Panc1 (cell line): ENCODE measurements around the gene GAPT.

Experiments used
- POLR2AphosphoS5 ChIP-seq: IDR thresholded peaks from 2 replicates; pipeline ENCODE4 v1.6.1; 2012; ENCODE audit warnings: mild to moderate bottlenecking, low read depth, low read length, moderate library complexity
- SIN3A ChIP-seq: IDR thresholded peaks from 2 replicates; pipeline ENCODE4 v1.6.1; 2012; ENCODE audit warnings: low read depth, mild to moderate bottlenecking, low read length, moderate library complexity, borderline replicate concordance; ENCODE audit not compliant: insufficient read depth
- TF ChIP-seq, protein P1 (sequence below): fragments of 450-650 bp; IDR thresholded peaks from 2 replicates; pipeline ENCODE4 v1.5.1; 2017; ENCODE audit warnings: mild to moderate bottlenecking
- TF ChIP-seq, protein P2 (sequence below), 2 experiments: IDR thresholded peaks; 2 replicates each; pipeline ENCODE4 v1.6.1; 2011 to 2012; ENCODE audit warnings: low read depth in 2 of 2, control low read depth in 1 of 2, low read length in 1 of 2, mild to moderate bottlenecking in 1 of 2, moderate library complexity in 1 of 2; ENCODE audit not compliant: insufficient read depth in 1 of 2

DNA sequence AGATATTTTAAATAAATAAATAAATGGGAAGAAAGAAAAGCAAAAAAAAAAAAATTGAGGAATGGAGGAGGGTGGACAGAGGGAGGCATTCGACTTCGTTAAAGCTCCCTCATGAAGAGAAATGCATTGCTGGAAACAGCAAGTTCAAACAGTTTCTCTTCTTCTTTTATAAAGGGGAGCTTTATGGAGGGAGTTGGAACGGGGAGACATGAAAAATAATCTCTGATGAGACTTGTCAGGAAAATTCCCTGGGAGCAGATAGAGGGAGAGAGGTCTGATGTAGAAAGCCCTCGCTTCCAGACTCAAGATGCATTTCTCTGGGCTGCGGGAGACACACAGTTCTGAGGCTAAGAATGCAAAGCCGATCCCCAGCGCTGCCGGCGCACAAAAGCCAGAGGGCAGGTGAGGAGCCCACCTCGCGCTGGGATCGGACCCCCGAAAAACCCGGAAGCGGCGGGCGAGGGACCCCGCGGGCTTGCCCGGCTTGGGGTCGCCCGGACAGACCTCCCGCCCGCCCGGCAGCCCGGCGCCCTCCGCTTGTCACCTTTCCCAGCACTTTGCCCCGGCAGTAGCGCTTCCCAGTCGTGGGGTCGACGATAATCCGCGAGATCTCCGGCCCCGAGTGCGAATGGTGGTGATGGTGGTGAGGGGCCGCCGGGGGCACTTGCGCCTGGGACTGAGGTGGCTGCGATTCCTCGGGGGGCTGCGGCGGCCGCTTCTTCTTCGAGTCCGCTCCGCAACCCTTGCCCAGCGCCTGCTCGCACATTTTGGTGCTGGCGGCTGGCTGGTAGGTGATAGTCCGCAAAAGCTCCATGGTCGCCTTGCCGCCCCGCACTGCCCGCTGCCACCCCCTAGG, 31.9 kb upstream of the GAPT start:
- TF ChIP-seq, protein P1, sequence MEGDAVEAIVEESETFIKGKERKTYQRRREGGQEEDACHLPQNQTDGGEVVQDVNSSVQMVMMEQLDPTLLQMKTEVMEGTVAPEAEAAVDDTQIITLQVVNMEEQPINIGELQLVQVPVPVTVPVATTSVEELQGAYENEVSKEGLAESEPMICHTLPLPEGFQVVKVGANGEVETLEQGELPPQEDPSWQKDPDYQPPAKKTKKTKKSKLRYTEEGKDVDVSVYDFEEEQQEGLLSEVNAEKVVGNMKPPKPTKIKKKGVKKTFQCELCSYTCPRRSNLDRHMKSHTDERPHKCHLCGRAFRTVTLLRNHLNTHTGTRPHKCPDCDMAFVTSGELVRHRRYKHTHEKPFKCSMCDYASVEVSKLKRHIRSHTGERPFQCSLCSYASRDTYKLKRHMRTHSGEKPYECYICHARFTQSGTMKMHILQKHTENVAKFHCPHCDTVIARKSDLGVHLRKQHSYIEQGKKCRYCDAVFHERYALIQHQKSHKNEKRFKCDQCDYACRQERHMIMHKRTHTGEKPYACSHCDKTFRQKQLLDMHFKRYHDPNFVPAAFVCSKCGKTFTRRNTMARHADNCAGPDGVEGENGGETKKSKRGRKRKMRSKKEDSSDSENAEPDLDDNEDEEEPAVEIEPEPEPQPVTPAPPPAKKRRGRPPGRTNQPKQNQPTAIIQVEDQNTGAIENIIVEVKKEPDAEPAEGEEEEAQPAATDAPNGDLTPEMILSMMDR: no peak
- TF ChIP-seq SIN3A: no peak
- peak; percentile 18; the same call in 1 of the 2 replicates for TF ChIP-seq POLR2AphosphoS5
- TF ChIP-seq, protein P2, sequence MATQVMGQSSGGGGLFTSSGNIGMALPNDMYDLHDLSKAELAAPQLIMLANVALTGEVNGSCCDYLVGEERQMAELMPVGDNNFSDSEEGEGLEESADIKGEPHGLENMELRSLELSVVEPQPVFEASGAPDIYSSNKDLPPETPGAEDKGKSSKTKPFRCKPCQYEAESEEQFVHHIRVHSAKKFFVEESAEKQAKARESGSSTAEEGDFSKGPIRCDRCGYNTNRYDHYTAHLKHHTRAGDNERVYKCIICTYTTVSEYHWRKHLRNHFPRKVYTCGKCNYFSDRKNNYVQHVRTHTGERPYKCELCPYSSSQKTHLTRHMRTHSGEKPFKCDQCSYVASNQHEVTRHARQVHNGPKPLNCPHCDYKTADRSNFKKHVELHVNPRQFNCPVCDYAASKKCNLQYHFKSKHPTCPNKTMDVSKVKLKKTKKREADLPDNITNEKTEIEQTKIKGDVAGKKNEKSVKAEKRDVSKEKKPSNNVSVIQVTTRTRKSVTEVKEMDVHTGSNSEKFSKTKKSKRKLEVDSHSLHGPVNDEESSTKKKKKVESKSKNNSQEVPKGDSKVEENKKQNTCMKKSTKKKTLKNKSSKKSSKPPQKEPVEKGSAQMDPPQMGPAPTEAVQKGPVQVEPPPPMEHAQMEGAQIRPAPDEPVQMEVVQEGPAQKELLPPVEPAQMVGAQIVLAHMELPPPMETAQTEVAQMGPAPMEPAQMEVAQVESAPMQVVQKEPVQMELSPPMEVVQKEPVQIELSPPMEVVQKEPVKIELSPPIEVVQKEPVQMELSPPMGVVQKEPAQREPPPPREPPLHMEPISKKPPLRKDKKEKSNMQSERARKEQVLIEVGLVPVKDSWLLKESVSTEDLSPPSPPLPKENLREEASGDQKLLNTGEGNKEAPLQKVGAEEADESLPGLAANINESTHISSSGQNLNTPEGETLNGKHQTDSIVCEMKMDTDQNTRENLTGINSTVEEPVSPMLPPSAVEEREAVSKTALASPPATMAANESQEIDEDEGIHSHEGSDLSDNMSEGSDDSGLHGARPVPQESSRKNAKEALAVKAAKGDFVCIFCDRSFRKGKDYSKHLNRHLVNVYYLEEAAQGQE (IDR thresholded peaks at IDR 0.05; ENCODE audit: insufficient read depth in 1 of 2, low read depth in 2 of 2, low read length in 1 of 2): 0 out of 4 replicates have a peak, but pooled peaks of 1 of the 2 experiments have one; percentile 21
